K562 (cell line): ENCODE measurements around the gene HNRNPA3. TPM values are rescaled to one million over a fixed set of nuclear protein-coding genes. Genes with fewer than 3 reads are reported as not detected.

Source experiments
- ELF1 ChIP-seq: fragments of 200-800 bp; sonication (Bioruptor generic); IDR thresholded peaks from 2 replicates; pipeline ENCODE4 v1.6.1; 2016; ENCODE audit warnings: missing genetic modification characterization, missing compliant biosample characterization
- EP300 ChIP-seq: IDR thresholded peaks from 2 replicates; pipeline ENCODE4 v1.6.1; 2012; ENCODE audit warnings: low read length, improper control_type of control experiment
- HBP1 ChIP-seq: fragments of 450-650 bp; formaldehyde crosslinking; IDR thresholded peaks from 2 replicates; pipeline ENCODE4 v1.4.0; 2022; ENCODE audit warnings: missing genetic modification characterization
- JUN ChIP-seq, 2 experiments: sonication (generic) in 1 of 2; formaldehyde crosslinking in 1 of 2; IDR thresholded peaks; 2 replicates each; pipeline versions ENCODE4 v1.6.1 to v1.8.0; 2012 to 2022; ENCODE audit warnings: borderline replicate concordance in 2 of 2, mild to moderate bottlenecking in 2 of 2, improper control_type of control experiment in 1 of 2, low read depth in 1 of 2, low read length in 1 of 2, missing genetic modification reagents in 1 of 2
- LEF1 ChIP-seq: fragments of 450-650 bp; IDR thresholded peaks from 2 replicates; pipeline ENCODE4 v1.6.1; 2016; ENCODE audit warnings: mild to moderate bottlenecking
- MEF2A ChIP-seq: IDR thresholded peaks from 2 replicates; pipeline ENCODE4 v1.6.1; 2011; ENCODE audit warnings: low read depth, mild to moderate bottlenecking, low read length, moderate library complexity; ENCODE audit not compliant: control insufficient read depth
- RCOR1 ChIP-seq, 2 experiments: IDR thresholded peaks; 2 replicates each; pipeline ENCODE4 v1.6.1; 2012; ENCODE audit warnings: low read depth in 2 of 2, low read length in 2 of 2, borderline replicate concordance in 1 of 2, improper control_type of control experiment in 1 of 2
- TEAD4 ChIP-seq, 2 experiments: sonication (generic) in 1 of 2; formaldehyde crosslinking in 1 of 2; IDR thresholded peaks; 2 replicates each; pipeline versions ENCODE4 v1.6.1 to v1.8.0; 2012 to 2022; ENCODE audit warnings: borderline replicate concordance in 1 of 2, inconsistent platforms in 1 of 2, low read length in 1 of 2, mild to moderate bottlenecking in 1 of 2, missing genetic modification reagents in 1 of 2
- ZNF318 ChIP-seq, 2 experiments: fragments of 450-650 bp; IDR thresholded peaks; 2 replicates each; pipeline ENCODE4 v1.6.1; 2016; ENCODE audit warnings: mild to moderate bottlenecking in 2 of 2, borderline replicate concordance in 1 of 2, low read depth in 1 of 2, moderate library complexity in 1 of 2
- ZNF717 ChIP-seq: fragments of 250-450 bp; sonication (Bioruptor Pico); IDR thresholded peaks from 2 replicates; pipeline ENCODE4 v1.5.0; 2021
- polyA plus RNA-seq, 8 experiments: library from polyadenylated mRNA; depleted of rRNA in 4 of 8; stranded (reverse) in 5 of 8; unstranded in 3 of 8; fragments of >200 nt; fragmentation: Nextera tagmentation in 2 of 8; fragmentation: Illumina TruSeq in 1 of 8; extraction: Ambion mirVana in 2 of 8; extraction: Trizol in 1 of 8; gene quantifications; 2 replicates each; pipeline versions ENCODE4 v1.2.1 to v1.2.3, GENCODE V29; 2011 to 2014; ENCODE audit warnings: inconsistent platforms in 1 of 8, missing spikeins in 1 of 8
- total RNA-seq, 7 experiments: library from RNA; depleted of rRNA in 6 of 7; stranded (reverse); fragments of >200 nt in 6 of 7; fragmentation: Illumina TruSeq in 2 of 7; extraction: Trizol in 2 of 7; gene quantifications; 2 replicates each; pipeline versions ENCODE4 v1.2.1 to v1.2.3, GENCODE V29; 2011 to 2021; ENCODE audit warnings: low replicate concordance in 1 of 7
- TF ChIP-seq, protein P1 (sequence below): fragments of 250-450 bp; sonication (Bioruptor Pico); IDR thresholded peaks from 2 replicates; pipeline ENCODE4 v1.5.0; 2021

The HNRNPA3 gene
- total and polyA plus RNA-seq, 9 of the 15 experiments (the other 6 are each of a cell fraction or from before 2014, with no cell fraction given) = 72.8 to 428 (median 192) TPM

- peak; percentile 46; the same call in 1 of the 2 replicates for TF ChIP-seq ELF1 (tag)
- TF ChIP-seq LEF1 = peak; percentile 63; the same call in 1 of the 2 replicates
- TF ChIP-seq MEF2A = peak; percentile 10; the same call in 1 of the 2 replicates
- peak; percentile 42; the same call in 1 of the 2 replicates for TF ChIP-seq JUN (IDR thresholded peaks at IDR 0.05; ENCODE audit: borderline replicate concordance, low read depth, low read length)
- TF ChIP-seq JUN (CRISPR knock-in tag; IDR thresholded peaks at IDR 0.05; ENCODE audit: borderline replicate concordance) = no peak
- peak; percentile 97 for TF ChIP-seq EP300
- TF ChIP-seq RCOR1 (IDR thresholded peaks at IDR 0.05; ENCODE audit: borderline replicate concordance in 1 of 2, low read depth in 2 of 2, low read length in 2 of 2) = peak; percentile 95 to 99
- TF ChIP-seq, protein P1, sequence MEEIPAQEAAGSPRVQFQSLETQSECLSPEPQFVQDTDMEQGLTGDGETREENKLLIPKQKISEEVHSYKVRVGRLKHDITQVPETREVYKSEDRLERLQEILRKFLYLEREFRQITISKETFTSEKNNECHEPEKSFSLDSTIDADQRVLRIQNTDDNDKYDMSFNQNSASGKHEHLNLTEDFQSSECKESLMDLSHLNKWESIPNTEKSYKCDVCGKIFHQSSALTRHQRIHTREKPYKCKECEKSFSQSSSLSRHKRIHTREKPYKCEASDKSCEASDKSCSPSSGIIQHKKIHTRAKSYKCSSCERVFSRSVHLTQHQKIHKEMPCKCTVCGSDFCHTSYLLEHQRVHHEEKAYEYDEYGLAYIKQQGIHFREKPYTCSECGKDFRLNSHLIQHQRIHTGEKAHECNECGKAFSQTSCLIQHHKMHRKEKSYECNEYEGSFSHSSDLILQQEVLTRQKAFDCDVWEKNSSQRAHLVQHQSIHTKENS (CRISPR knock-in tag) = peak; percentile 4; the same call in 1 of the 2 replicates
- peak; percentile 66 to 86; a peak in 2 of 4 replicates for TF ChIP-seq ZNF318 (IDR thresholded peaks at IDR 0.05; ENCODE audit: borderline replicate concordance in 1 of 2, low read depth in 1 of 2)
- peak; percentile 85 for TF ChIP-seq TEAD4 (IDR thresholded peaks at IDR 0.05; ENCODE audit: low read length)
- no peak for TF ChIP-seq TEAD4 (CRISPR knock-in tag; IDR thresholded peaks at IDR 0.05; ENCODE audit: borderline replicate concordance)
- no peak for TF ChIP-seq HBP1 (CRISPR knock-in tag)
- TF ChIP-seq ZNF717 (CRISPR knock-in tag) = peak; percentile 62; the same call in 1 of the 2 replicates
These were observed 53.5 kb downstream of the HNRNPA3 start (continued) for GRCh38 chr2:177265824-177266817.
